Mucosa of gallbladder (tissue), 1 donor: ENCODE measurements around the gene FLNA. TPM values are rescaled to one million over a fixed set of nuclear protein-coding genes. Genes with fewer than 3 reads are reported as not detected.
A peak's percentile ranks its signal among the peaks of the same experiment; 100 is the strongest.
"Not testable (repeated sequence)": the region's sequence is repeated elsewhere in the genome, so short reads cannot be mapped to it uniquely, and the experiment has no call there.

Source experiments
- DNase-seq: peaks from one replicate; pipeline ENCODE4 v3.0.0-alpha.2; 2020; ENCODE audit warnings: low spot score
- total RNA-seq: library from RNA; stranded (reverse); gene quantifications from one replicate; pipeline ENCODE4 v1.2.1, GENCODE V29; 2021
- donor health status: DM: no; HTN: no; CAD: no.

Gene FLNA, protein sequence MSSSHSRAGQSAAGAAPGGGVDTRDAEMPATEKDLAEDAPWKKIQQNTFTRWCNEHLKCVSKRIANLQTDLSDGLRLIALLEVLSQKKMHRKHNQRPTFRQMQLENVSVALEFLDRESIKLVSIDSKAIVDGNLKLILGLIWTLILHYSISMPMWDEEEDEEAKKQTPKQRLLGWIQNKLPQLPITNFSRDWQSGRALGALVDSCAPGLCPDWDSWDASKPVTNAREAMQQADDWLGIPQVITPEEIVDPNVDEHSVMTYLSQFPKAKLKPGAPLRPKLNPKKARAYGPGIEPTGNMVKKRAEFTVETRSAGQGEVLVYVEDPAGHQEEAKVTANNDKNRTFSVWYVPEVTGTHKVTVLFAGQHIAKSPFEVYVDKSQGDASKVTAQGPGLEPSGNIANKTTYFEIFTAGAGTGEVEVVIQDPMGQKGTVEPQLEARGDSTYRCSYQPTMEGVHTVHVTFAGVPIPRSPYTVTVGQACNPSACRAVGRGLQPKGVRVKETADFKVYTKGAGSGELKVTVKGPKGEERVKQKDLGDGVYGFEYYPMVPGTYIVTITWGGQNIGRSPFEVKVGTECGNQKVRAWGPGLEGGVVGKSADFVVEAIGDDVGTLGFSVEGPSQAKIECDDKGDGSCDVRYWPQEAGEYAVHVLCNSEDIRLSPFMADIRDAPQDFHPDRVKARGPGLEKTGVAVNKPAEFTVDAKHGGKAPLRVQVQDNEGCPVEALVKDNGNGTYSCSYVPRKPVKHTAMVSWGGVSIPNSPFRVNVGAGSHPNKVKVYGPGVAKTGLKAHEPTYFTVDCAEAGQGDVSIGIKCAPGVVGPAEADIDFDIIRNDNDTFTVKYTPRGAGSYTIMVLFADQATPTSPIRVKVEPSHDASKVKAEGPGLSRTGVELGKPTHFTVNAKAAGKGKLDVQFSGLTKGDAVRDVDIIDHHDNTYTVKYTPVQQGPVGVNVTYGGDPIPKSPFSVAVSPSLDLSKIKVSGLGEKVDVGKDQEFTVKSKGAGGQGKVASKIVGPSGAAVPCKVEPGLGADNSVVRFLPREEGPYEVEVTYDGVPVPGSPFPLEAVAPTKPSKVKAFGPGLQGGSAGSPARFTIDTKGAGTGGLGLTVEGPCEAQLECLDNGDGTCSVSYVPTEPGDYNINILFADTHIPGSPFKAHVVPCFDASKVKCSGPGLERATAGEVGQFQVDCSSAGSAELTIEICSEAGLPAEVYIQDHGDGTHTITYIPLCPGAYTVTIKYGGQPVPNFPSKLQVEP (N-terminal part only)
- total RNA-seq, result 2,367 TPM

DNA sequence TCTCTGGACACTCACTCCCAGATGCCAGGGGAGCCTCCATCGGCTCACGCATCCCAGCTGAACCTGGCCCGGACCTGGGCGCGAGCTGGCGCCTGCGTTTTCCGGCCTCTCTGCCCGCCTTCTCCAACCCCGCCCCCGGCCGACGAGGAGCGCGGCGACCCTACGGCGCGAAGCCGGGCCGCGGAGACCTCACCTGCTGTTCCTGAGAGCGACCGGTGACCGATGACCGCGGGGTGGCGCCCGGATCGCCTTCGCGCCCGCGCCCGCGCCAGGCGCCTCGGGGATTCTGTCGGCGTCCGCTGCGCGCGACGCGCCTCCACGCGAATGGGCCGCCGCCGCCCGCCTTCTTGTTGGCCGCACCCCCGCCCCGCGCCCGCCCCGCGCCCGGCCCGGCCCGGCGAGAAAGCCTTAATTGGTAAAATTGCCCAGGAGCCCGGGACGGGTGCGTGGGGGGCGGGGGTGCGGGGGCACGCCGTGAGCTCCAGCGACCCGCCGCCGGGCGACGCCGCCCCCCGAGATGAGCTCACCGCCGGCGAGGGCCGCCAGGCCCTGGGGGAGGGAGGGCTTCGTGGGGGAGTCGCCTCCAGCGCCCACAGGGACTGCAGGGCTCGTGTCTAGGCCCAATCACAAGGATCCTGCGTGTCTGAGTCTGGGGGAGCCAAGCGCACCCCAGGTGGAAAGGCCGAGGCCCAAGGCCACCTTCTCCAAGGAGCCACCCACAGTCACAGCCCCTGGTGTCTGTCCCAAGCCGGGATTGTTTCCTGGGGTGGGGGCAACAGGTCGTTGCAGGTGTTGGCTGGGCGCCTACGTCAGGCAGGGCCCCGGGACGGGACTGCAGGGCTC, at the start of gene FLNA:
FLNA (minus strand) TSS at position 322 of the 843 bp plus-strand sequence. CDS start 3,389 bp downstream, outside the sequence.
- DNase-seq, result no peak

DNA sequence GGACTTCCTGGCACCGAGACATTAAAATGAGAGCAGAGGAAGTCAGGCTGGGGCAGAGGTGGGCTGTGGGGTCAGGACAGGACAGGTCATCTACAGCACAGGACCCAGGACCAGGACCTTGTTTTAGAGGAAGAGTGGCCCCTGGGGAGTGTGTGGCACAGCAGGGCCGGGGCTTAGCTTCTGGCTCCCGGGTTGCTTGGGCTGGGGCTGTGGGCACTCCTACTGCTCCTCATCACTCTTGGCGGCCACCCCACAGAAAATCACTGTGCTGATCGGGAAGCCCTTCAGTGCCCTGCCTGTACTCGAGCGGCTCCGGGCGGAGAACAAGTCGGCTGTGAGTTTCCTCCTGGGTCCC, 45.9 kb upstream of the FLNA start:
- no peak for DNase-seq

DNA sequence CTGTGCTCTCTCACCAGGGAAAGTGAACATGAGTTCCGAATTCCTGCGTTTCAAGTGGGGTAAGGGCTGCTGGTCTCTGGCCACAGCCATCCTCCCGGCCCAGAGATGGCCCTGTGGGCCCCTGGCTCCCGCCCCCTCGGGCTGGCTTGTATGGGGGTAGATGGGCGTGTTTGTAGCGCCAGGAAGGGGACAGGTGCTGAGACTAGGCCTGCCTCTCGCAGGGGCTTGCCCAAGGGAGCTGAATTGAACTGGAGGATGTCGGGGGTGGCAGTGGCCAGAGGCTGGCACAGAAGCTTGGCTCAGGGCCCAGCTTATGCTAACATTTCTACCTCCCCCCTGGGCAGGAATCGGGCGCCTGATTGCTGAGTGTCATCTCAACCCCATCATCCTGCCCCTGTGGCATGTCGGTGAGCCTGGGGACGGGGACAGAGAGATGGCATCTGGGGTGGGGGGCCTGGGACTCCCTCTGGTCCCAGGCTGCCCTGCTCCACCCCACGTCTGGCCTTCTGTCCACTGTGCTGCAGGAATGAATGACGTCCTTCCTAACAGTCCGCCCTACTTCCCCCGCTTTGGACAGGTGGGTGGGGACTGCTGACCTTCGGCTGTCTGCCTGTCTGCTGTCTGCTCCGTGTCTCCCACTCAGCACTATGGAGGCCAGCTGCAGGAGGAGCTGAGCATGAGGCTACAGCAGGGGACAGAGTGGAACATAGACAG, 45.4 kb upstream of the FLNA start:
- no peak for DNase-seq

DNA sequence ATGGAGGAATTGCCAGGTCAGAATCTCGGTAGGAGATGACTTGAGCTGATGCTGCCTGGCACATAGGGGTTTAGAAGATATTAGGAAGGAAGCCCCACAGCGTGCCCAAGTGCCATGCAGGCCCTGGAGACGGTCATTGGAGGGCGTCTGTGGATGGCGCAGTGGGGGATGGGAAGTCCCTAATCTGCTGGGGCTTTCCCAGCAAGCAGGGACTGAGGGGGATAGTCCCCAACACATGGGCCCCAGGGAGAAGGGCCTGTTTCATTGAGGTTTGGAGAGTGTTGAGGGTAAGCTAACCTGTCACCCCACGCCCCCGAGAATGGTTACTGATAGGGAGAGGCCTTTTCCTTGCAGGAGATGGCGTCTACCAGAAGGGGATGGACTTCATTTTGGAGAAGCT, 44.8 kb upstream of the FLNA start:
- DNase-seq, result no peak

DNA sequence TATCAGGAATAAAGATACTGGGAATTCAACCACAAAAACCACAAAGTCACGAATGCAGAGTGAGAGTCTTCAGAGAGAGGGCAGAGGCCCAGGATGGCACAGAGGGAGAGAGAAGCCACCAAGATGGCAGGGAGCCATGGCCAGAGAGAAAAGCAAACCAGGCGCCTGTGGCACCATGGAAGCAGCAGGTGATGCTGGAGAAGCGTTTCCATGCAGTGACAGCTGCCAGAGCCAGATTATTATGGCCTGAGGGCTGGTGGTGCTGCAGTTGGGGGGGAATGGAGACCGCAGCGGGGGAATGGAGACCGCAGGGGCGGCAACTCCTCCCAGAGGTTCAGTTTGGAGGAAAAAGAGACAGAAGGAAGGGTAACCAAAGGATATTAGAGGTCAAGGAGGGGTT, 42.7 kb upstream of the FLNA start:
- no peak for DNase-seq

DNA sequence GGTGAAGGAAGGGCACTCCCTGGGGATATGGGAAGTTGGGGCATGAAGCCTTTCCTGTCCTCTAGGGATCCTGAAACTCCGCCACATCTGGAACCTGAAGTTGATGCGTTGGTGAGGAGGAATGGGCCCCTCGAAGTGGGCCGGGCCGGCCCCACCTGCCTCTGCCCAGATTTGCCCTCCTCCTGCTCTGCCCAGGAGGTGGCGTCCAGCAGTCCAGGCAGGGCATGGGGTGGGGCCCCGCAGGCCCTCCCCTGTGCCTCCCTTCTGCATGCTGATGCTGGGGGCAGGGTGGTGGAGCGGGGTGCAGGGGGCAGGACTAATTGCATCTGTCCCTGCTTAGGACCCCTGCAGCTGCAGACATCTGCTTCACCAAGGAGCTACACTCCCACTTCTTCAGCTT, 38.7 kb upstream of the FLNA start:
- no peak for DNase-seq

DNA sequence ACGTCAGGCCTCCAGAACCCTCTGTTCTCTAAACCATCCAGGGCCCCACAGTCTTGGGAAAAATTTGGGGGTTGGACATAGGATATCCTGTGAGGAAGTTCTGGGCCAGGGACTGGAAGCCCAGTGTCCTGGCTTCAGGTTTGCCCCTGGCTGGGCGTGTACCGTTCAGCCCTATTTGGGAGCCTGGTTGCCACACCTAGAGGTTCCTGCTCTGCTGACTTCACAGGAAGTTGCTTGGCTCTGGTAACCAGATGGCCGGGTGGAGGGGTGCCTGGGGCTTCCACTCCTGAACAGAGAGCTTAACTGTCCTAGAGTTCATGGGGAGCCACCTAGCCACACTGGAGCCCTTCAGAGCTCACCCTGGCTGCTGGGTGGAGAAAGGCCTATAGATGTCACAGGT, 38.0 kb upstream of the FLNA start:
- DNase-seq, result no peak

DNA sequence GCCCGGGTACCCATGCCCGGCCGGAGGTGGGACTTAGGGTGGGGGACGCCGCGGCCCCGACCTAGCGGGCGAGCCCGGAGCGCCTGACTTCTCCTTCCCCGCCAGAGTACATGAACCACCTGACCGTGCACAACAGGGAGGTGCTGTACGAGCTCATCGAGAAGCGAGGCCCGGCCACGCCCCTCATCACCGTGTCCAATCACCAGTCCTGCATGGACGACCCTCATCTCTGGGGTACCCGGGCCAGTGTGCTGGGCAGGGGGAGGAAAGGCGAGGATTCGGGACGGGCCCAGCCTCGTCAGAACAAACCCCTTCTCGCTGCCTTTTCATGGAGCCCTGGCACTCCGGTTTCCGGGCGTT, 37.5 kb upstream of the FLNA start:
- DNase-seq, result peak; percentile 57

DNA sequence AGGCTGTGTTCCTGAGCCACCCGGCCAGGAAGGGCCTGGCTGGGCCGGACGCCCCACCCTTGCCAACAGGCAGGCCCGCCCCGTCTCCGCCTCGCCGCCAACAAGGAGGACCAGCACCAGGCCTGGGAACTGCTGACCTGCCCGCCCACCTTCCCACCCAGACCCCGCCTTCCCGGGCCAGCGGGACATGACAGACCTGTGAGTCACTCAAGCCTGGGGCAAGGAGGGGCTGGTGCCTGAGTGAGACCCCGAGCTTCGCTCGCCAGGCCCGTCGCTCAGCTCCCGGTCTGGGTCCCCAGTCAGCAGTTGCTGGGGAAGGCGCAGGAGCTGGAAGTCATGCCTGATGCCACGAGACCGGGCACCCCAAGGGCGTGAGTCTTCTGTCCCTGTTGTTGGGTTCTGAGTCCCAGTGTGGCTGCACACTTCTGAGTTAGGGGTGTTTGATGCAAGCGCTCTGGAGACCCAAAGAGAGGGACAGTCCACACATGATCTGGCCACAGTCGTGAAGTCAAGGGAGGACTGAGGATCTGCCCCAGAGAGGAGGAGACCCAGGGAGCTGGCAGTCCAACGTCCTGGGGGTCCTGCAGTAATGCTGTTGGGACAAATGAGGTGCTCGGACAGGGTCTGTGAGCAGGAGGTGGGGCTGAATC, 34.9 kb upstream of the FLNA start, which contains the start of gene DNASE1L1:
DNASE1L1 (minus strand) TSS at position 33 of the 650 bp plus-strand sequence. CDS start 3,686 bp downstream, outside the sequence.
- DNase-seq, result peak; percentile 83

DNA sequence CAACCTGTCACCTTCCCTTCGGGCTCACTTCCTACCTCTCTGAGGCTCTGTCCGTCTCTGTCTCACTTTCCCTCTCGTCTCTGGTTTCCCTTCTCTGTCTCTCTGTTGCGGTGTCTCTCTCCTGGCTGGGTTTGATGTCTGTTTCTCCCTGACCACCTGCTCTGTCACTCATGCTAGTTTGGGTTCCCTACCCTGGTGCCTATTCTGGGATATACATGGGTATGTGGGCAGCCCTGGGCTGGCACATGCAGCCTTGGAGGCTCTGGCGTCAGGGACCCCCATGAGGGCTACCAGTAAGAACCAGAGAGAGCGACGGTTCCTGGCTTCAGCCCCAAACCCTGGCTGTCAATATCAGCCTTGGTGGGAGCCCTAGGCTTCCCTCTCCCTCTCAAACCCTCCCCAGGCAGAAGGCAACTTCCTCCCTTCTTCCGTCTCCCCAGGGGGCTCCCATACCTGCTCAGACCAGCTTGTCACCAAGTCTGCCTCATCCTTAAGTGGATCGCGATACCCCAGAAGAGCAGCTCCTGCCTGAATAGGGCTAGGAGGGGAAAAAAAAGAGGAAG, 34.3 kb upstream of the FLNA start:
- DNase-seq, result no peak

DNA sequence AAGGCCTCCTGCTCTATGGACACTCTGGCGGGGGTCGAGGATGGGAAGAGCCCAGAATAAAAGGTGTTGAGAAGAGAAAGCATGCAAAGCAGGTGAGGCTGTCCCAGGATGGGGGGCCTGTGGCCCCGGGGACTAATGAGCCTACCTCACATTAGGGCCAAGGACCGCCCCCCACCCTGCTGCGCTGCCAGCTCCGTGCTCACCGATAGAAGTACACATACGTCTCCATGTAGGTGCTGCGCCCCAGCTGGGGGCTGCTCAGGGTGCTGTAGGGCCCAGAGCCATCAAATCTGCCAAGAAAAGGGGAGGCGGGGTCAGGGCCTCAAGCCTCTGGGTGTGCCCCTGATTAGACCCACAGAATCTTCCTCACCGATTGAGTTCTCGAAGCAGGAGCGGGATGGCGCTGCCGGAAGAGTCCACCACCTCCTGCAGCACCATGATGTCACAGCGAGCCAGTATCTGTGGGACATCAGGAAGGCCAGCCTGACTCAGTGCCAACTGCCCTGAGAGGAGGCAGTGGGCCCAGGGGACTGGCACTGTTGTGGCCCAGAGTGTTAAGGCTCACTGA, 30.3 kb upstream of the FLNA start:
- no peak for DNase-seq

DNA sequence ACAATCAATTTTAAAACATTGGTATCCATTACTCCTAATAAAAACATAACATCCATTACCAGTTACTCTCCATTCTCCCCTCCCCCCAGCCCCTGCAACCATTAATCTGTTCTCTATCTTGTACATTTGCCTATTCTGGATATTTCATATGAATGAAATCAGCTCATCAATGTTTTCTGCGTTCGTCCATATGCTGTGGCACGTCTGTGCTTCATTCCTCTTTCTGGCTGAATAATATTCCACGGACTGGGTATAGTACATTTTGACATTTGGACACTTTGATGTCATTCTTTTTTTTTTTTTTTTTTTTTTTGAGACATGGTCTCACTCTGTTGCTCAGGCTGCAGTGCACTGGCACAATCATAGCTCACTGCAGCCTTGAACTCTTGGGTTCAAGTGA, 29.4 kb upstream of the FLNA start:
- DNase-seq, result no peak

DNA sequence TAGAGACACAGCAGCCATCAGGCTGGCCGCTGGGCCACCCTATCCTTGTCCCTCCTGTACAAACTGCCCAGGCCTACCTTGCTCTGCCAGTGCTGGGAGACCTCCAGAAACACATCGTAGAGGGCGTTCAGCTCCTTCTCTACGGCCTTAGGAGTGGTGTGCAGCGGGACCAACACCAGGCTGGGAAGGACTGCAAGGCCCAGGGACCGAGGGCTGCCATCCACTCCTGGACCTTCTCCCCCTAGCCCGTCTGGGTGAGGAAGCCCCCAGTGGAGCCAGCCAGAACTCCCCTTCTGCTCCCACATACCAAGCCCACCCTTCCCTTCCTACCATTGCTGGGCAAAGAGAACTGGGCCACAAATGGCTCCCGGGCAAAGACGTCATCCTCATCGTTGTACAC, 28.8 kb upstream of the FLNA start:
- DNase-seq, result no peak

DNA sequence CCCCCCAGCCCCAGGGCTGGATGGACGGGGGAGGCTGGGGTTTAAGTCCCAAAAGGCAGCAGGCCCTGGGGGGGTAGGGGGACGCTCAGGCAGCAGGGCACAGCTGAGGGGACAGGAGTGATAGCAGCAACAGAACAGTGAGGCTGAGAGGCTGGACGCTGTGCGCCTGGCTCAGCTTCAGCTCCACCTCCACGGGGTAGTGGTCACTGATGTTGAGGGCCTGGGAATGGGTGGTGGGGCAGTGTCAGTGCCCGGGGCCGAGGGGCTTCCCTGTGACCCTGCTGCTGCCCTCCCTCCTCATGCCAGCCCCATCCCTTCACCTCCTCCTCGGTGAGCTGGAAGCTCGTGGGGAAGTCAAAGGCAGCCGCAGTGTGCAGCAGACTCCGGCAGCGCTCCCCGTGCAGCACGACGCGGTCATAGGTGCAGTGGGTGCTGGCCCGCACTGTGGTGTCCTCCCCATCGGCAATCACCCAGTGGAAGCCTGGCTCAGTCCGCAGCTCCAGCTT, 28.2 kb upstream of the FLNA start:
- no peak for DNase-seq

DNA sequence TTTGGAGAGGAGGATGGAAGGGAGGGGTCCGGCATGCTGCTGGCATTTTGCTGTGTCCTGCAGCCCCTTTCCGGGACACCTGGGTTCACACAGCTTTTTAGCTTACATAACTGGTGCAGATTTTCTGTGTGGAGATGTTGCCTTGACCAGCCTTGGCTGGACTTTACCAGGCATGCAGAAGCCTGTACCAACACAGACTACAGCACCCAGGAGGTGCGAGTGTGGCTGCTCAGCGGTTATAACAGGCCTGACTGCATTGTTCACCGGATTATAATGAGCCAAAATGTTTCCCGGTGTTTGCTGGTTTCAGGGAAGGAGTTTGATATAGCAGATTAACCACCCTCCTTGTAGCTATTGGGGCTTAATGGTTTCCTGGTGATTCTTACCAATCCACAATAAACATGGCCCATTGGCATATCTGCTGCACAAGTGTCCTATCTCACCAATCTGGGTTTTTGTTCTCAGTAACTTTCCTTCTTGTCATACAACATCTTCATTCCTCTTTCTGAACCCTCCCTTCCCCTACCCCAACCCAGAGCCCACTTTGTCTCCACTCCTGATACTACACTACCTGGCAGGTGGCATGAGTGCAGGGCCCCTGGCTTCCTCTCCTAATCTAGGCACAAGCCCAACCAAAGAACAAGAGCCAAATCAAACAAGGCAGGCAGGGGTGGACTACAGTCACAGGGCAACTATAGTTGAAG, 27.6 kb upstream of the FLNA start:
- DNase-seq, result no peak

DNA sequence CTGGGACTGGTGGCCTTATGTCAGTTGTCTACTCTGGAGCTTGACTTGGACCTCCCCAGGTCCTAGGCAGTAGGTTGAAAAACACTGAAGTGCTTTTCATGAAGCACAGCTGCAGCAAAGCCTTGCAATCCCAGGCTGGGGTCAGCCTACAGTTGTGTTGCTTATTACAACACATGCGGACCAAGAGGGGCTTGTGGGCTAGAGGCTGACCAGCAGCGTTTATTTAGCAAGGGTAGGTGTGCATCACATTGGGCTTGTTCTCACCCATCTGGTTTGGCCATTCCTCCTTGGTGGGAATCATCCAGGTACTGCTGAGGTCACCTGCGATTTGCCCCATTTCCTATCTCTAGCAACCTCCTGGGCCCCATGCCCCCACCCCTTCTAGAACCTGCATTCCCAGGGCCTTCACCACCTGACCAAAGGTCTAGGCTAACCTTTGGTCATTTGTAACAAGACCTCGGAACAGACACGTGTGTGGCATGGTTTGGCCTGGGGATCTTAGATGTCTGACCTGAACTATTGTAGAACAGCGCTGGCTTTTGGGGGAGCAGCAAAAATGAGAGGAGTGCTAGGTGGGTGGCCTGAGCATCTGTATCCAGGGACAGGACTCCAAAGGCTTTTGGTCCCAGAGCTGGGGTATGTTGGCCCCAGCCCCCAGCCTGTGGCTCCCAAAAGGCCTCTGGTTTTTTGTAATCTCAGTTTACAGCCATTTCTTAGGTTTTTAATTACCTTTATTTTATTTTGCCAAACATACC, 26.8 kb upstream of the FLNA start:
- DNase-seq, result no peak

DNA sequence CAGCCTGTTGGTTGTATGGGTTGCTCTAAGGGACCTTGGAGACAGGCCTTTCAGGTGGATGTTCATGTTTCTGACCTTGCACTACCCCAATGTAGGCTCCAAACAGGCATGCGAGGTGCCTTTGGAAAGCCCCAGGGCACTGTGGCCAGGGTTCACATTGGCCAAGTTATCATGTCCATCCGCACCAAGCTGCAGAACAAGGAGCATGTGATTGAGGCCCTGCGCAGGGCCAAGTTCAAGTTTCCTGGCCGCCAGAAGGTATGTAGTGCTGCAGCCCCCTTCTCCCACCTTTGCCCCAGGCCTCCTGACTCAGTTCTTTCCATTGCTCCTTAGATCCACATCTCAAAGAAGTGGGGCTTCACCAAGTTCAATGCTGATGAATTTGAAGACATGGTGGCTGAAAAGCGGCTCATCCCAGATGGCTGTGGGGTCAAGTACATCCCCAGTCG, 26.0 kb upstream of the FLNA start:
- not testable (repeated sequence) for DNase-seq
